Globus pallidus (tissue), 1 donor: ENCODE measurements around the gene SPATA9.
"Not testable (repeated sequence)": the region's sequence is repeated elsewhere in the genome, so short reads cannot be mapped to it uniquely, and the experiment has no call there.

Source experiments
- DNase-seq: peaks from one replicate; pipeline ENCODE4 v3.0.0-alpha.2; 2015; ENCODE audit warnings: low spot score

Gene SPATA9

DNA sequence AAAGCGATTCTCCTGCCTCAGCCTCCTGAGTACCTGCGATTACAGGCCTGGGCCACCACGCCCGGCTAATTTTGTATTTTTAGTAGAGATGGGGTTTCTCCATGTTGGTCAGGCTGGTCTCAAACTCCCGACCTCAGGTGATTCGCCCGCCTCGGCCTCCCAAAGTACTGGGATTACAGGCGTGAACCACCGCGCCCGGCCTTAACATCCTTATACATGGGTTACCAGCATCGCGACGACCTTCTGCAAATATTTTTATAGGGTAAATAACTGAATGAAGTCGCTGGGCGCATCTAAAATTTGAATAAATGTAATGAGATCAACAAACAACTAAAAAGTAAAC, 36.6 kb downstream of the SPATA9 start:
- DNase-seq, result not testable (repeated sequence)

DNA sequence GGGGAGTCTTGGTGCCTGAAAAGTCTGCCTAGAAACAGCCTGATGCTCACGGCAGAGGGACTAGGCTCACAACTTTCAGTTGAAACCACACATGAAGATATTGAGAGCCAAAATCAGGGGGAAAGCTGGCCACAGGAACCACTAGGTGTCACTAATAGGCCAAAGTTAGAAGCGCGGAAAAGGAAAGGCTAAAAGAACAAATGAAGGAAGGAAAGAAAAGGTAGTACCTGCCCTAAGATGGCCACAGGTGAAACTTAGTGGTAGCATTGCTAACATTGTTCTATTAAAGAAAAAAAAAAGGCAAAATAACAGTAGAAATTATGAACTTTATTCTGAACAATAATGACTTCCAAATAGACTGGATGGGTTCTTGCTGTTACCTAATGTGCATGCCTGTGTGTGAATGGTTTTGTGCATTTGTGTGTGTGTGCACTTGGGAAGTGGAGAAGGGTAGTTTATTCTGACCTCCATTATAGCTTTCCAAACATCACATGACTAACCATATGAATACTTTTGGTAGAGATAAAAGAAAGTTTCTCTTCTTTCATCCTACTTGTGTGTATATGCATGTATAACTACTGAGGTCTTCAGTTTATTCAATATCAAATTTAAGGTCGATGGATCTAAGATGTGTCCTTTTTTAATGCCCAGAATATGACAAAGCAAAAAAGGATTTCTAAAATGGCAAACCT, 38.3 kb downstream of the SPATA9 start:
- DNase-seq, result peak; percentile 63

DNA sequence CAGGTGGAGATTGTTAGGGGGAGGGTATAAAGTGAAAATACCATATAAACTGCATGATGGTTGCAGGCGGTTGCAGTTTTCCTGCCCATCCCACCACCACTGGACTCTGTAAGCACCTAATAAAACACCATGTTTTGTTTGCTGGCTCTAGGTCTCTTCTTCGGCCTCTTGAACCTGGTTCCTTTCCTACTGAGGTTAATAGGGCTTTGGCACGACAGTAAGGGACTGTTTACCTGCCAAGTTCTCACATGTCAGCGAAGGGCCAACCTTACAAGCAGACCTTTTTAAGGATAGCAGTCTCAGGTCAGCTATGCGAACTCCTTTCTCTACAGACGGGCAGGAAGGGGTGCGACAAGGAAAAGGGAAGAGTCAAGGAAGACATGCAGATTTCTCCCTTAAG, 39.6 kb downstream of the SPATA9 start:
- DNase-seq, result no peak

DNA sequence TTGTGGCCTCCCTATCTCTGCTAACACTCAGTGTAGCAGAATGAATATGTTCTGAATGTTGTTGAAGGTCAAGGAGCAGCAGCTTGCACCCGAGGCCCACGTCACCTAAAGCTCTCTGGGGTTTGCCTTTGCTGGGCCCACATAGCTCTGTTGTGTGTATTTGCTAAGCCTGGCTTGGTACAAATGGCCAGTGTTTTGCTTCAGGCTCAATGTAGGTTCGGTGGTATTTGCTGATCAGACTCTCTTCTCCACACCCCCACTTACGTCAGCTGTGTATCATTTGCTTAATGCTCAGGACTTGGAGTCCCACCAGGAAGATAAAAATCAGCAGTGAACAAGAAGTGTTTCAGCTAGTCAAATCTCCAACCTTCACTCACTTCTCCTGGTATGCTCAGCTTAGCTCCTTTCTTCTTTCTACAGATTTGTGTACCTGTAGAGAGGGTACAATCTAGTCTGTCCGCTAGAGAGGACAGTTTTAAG, 41.0 kb downstream of the SPATA9 start:
- DNase-seq, result no peak

DNA sequence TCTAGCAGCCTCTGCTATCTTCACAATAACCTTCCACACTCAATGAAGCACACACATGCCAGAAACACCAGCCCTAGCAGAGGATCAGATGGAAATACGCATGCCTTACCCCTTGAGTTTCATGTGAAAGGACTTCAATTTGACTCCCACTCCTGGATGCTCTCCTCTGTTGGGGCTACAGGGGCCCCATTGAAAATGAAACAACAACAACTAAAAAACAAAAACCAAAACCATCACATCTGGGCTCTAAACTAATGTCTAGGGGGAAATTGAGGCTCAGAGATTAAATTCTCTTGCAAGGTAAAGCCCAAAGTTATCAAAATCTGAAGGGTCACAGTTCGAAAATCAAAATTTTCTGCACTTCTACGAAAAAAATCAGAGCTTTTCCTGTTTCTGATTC, 44.2 kb downstream of the SPATA9 start:
- no peak for DNase-seq

DNA sequence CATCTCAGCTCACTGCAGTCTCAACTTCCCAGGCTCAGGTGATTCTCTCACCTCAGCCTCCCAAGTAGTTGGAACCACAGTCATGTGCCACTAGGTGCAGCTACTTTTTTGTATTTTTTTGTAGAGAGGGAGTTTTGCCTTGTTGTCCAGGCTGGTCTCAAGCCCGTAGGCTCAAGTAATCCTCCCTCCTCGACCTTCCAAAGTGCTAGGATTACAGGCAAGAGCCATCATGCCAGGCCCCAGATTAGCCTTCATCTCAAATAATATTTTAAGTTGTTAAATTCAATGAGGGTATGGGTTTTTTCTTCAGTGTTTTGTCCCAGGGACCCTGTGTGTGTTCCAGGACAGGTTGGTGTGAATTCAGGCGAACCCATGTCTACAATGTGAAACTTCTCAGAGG, 48.7 kb downstream of the SPATA9 start:
- DNase-seq, result no peak

DNA sequence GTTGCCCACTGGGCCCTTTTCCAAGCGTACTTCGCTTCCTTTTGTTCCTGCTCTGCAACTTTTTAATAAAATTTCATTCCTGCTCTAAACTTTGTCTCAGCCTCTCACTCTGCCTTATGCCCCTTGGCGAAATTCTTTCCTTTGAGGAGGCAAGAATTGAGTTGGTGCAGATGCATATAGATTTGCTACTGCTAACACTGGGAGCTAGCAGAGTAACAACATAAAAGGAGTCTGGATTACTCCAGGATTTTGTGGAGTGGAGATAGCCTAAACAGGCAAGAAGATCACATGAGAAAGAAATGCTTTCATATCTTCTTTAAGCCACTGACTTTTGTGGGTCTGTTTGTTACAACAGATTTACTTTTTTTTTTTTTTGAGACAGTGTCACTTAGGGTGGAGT, 49.1 kb downstream of the SPATA9 start:
- no peak for DNase-seq

DNA sequence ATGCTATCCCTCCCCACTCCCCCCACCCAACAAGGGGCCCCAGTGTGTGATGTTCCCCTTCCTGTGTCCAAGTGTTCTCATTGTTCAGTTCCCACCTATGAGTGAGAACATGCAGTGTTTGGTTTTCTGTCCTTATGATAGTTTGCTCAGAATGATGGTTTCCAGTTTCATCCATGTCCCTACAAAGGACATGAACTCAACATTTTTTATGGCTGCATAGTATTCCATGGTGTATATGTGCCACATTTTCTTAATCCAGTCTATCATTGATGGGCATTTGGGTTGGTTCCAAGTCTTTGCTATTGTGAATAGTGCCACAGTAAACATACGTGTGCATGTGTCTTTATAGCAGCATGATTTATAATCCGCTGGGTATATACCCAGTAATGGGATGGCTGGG, 49.8 kb downstream of the SPATA9 start:
- not testable (repeated sequence) for DNase-seq

DNA sequence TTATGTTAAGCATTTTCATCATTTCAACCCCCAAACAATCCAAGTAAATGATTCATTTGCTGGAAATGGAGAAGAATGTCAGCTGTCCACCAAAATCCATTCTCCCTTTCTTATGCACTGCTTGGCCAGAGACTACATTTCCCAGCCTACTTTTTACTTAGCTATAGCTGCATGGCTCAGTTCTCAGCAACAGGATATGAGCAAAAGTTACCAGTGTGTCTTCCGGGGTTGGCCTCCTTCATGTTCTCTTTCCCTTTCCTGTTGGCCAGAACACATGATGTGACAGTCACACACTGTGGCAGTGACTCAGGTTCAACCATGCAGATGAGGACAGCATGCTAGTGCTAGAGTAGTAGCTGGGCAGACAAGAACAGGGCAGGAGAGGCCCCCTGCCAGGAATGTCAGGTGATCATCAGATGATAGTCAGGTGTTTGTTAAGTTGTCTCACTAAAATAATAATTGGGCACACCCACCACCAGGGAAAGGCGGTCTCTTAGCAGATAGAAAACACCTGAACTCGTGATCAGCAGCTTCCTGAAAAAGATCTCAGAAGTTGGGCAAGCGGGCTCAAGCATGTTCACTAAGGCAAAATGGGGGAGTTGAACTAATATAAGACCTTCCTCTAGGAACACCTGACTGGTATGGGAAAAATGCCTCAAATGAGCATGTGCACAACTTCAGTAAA, 50.7 kb downstream of the SPATA9 start:
- no peak for DNase-seq

DNA sequence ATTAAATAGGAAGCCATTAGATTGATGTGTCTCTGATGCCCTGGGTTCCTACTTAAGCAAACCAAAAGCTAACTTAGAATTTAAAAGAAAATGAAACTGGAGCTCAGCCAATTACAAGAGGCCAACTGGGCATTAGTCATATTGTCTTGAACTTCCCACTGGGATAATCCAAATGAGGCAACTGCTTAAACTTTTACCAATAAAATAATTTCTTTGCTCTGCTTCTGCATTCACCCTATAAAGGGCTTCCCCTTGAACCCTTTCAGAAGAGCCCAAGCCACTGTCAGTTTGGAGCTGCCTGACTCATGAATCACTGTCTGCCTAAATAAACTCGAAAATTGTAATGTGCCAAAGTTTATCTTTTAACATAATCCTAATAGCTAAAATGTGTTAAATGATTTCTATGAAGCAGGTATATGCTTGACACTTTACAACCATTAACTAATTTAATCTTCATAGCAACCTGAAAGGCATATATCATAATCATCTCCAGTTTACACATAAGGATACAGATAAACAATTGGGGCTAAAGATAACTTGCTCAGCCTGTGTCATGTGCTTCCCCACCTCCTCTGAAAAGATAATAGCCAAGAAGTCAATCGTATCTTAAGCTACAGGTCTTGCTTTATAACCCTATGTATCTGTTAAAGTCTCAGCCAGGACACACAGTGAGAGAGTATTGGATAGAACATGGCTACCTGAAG, 51.4 kb downstream of the SPATA9 start:
- no peak for DNase-seq

DNA sequence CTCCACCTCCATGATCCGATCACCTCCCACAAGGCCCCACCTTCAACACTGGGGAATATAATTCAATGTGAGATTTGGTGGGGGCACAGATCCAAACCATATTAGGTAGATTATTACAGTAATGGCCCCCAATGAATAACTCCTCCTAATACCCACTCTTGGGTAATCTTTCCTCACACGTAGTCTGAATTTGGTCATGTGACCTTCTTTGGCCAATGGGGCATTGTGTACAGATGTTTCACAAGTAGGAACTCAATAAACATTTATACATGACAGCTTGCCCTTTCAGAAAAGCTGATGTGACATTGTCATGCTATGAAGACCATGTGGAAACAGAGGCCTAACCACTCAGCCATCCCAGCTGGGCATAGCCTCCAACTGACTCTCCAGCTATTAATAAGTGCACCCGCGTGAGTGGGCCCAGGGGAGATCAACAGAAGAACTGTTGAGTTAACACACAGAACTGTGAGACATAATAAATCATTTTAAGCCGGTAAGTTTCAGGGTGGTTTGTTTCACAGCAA, 52.3 kb downstream of the SPATA9 start:
- DNase-seq, result no peak

DNA sequence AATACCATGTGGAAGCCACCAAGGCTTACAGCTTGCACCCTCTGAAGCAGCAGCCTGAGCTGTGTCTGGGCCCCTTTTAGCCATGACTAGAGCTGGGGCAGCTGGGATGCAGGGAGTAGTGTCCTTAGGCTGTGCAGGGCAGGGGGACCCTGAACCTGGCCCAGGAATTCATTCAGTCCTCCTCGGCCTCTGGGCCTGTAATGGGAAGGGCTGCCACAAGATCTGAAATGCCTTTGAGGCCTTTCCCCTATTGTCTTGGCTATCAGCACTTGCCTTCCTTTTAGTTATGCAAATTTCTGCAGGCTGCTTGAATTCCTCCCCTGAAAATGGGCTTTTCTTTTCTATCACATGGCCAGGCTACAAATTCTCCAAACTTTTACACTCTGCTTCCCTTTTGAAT, 53.9 kb downstream of the SPATA9 start:
- DNase-seq, result no peak

DNA sequence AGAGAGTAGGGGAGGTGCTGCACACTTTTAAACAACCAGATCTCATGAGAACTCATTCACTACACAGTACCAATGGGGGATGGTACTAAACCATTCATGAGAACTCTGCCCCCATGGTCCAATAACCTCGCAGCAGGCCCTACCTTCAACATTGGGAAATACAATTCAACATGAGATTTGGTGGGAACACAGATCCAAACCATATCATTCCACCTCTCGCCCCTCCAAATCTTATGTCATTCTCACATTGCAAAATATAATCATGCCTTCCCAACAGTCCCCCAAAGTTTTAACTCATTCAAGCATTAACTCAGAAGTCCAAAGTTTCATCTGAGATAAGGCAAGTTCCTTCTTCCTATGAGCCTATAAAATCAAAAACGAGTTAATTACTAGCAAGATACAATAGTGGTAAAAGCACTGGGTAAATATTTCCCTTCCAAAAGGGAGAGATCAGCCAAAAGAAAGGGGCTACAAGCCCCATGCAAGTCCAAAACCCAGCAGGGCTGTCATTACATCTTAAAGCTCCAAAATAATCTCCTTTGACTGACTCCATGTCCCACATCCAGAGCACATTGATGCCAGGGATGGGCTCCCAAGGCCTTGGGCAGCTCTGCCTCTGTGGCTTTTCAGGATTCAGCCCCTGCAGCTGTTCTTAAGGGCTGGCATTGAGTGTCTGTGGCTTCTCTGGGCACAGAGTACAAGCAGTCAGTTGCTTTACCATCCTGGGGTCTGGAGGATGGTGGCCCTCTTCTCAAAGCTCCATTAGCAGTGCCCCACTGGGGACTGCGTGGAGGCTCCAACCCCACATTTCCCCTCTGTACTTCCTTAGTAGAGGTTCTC, 54.6 kb downstream of the SPATA9 start:
- no peak for DNase-seq

DNA sequence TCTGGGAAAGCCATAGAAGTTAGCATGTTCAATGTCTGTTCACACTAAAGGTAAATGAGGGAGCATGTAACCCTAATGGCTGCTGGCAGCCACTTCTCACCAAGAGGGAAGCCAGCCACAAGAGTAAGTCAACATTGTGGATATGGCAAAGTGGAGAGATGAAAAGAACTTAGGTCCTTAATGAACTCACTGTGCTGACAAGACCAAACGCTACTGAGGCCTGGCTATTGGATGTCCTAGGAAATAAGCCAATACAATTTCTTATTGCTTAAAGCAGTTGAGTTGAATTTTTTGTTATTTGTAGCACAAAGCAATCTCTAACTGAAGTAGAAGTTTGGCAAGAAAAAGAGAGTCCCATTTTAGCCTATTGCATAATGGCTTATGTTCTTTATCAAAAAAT, 56.1 kb downstream of the SPATA9 start:
- no peak for DNase-seq

DNA sequence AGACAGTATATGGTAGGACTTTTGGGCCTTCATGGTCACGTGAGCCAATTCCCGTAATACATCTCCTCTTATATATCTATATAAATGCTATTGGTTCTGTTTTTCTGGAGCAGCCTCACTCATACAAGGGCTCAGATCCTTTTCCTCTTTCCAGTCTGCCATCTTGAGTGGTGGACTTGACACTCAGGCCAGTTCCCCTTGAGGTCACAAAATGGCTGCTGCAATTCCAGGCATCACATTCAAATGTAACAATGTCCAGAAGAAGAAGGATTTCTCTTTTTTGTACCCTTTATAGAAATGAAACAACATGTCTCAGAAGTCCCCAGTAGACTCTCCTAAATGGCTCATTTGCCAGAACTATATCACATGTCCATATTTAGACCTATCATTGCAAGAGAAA, 58.4 kb downstream of the SPATA9 start:
- no peak for DNase-seq

DNA sequence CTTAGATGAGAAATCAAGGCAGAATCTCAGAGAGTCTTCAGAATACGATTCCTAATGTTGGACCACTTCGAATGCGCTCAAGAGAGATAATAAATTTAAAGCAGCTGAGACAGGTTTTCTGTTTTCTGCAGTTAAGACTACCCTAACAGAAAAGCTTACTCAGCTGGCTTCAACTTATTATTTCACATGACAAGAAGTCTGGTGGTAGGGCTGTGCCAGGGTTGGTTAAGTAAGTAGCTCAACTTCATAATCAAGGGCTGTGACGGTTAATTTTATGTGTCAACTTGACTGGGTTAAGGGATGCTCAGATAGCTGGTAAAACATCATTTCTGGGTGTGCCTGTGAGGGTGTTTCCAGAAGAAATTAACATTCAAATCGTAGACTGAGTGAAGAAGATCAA, 59.1 kb downstream of the SPATA9 start:
- DNase-seq, result no peak

DNA sequence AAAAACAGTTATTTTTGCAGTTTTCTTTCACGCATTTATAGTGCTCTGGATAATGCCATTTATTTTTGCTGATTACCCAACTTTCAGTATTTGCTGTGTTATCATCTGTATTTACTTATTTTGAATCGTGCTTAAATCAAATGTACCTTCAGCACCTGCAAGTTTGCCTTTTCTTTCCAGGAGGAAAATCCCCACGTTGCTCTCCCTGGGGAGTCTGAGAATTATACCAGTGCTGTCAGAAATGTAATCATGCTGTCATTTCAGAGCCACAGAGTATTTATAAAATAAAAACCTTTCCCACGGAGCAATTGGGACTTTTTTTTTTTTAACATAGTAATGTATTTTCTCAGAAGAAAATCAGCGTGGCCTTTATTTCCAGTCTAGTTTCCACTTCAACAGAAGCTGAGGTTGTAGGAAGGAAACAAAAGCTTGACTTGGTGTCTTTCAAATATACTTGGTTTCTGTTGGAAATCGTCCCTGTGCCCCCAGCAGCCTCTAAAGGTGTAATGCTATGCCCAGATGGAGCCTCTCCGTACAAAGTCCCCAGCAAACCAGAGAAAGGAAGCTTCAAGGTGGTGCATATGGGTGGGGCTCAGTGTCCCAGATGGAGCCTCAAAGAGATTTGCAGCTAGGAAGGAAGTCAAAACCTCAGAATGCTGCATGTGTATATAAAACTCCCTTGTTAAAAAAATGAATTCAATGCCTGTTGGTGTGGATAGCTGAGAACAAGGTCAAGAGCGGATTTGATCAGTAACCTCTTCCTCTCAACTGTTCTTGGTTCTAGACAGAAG, 60.8 kb downstream of the SPATA9 start:
- DNase-seq, result no peak

DNA sequence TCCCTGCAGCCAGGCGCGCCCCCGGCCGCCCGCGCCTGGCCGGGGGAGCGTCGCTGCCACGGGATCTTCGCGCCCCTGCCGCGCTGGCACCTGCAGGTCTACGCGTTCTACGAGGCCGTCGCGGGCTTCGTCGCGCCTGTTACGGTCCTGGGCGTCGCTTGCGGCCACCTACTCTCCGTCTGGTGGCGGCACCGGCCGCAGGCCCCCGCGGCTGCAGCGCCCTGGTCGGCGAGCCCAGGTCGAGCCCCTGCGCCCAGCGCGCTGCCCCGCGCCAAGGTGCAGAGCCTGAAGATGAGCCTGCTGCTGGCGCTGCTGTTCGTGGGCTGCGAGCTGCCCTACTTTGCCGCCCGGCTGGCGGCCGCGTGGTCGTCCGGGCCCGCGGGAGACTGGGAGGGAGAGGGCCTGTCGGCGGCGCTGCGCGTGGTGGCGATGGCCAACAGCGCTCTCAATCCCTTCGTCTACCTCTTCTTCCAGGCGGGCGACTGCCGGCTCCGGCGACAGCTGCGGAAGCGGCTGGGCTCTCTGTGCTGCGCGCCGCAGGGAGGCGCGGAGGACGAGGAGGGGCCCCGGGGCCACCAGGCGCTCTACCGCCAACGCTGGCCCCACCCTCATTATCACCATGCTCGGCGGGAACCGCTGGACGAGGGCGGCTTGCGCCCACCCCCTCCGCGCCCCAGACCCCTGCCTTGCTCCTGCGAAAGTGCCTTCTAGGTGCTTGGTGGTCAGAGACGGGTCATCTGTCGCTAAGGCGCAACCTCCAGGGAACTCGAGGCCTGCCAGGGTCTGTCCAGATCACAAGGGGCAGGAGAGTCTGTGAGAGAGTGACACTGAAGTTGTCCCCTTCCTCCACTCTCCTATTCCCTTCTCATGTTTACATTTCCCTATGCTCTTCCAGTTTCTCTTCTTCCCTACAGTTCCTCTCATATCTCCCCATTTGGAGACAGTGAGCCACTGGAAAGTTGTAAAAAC, 61.6 kb downstream of the SPATA9 start:
- no peak for DNase-seq

DNA sequence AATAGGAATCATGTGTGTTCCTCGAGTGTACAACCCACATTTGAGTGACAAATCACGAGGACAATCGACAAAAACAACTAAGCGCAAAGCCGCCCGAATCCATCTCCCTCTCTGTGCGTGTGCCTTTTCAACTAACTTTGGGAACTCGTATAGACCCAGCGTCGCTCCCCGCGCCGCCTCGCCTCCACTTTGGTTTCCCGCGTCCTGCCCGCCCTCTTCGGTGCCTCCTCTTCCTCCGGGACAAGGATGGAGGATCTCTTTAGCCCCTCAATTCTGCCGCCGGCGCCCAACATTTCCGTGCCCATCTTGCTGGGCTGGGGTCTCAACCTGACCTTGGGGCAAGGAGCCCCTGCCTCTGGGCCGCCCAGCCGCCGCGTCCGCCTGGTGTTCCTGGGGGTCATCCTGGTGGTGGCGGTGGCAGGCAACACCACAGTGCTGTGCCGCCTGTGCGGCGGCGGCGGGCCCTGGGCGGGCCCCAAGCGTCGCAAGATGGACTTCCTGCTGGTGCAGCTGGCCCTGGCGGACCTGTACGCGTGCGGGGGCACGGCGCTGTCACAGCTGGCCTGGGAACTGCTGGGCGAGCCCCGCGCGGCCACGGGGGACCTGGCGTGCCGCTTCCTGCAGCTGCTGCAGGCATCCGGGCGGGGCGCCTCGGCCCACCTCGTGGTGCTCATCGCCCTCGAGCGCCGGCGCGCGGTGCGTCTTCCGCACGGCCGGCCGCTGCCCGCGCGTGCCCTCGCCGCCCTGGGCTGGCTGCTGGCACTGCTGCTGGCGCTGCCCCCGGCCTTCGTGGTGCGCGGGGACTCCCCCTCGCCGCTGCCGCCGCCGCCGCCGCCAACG, 62.5 kb downstream of the SPATA9 start, which contains the start of gene GPR150:
Gene GPR150, plus strand, starts transcription at position 58 of the 840 bp plus-strand sequence. Its CDS starts 189 bp downstream, at position 247.
- DNase-seq, result no peak
